Motor neuron (in vitro differentiated cells): ENCODE results near the gene RRP15. TPM values are rescaled to one million over a fixed set of nuclear protein-coding genes. Genes with fewer than 3 reads are reported as not detected.

Experiments used
- ATAC-seq, 8 experiments: fragments of 200-7000 bp; cut with Tn5 transposase; replicated peaks in 6 of 8; 2 replicates each; pipeline ENCODE4 v1.8.0; 2021; ENCODE audit warnings: mild to moderate bottlenecking in 8 of 8, moderate library complexity in 8 of 8
- H3K27ac ChIP-seq, 2 donors: fragments of 250-450 bp; sonication (Bioruptor Pico); 2 replicates each; pipeline ENCODE4 v1.9.0; 2021; ENCODE audit warnings: antibody characterized with exemption in 2 of 2, mild to moderate bottlenecking in 2 of 2, moderate library complexity in 1 of 2
- H3K4me1 ChIP-seq, 2 donors: fragments of 250-450 bp; sonication (Bioruptor Pico); replicated peaks in 1 of 2; 2 replicates each; pipeline ENCODE4 v1.6.1; 2021; ENCODE audit warnings: antibody characterized with exemption in 2 of 2, mild to moderate bottlenecking in 2 of 2, moderate library complexity in 1 of 2
- H3K4me3 ChIP-seq, 5 donors: fragments of 250-450 bp; sonication (Bioruptor Pico); 2 replicates each; pipeline ENCODE4 v1.9.0; 2021; ENCODE audit warnings: antibody characterized with exemption in 5 of 5, mild to moderate bottlenecking in 5 of 5, moderate library complexity in 4 of 5
- WGBS, 10 experiments: fragments of 450-650 bp; shearing (Covaris generic); methylation state at CpG; one replicate each; pipeline ENCODE4 v1.0.0; 2022; 5-methylcytosine and 5-hydroxymethylcytosine counted together
- in situ Hi-C, 9 experiments: fragments of 400-800 bp; cut with MboI; loops; one replicate each; pipeline ENCODE4 v1.15.0; 2021; ENCODE audit warnings: low sequenced_read_pairs in 9 of 9, low pct_unique_long_range_greater_than_20kb in 2 of 9; ENCODE audit not compliant: unreplicated experiment in 9 of 9
- total RNA-seq, 8 experiments: library from RNA; unstranded; fragments of 300-600 nt; gene quantifications; 2 replicates each; pipeline versions ENCODE4 v1.2.3 to v1.2.4, GENCODE V29; 2022

Gene RRP15
- total RNA-seq, 8 experiments from 2014 or later = 10.8 to 17.6 (median 14.5) TPM

DNA sequence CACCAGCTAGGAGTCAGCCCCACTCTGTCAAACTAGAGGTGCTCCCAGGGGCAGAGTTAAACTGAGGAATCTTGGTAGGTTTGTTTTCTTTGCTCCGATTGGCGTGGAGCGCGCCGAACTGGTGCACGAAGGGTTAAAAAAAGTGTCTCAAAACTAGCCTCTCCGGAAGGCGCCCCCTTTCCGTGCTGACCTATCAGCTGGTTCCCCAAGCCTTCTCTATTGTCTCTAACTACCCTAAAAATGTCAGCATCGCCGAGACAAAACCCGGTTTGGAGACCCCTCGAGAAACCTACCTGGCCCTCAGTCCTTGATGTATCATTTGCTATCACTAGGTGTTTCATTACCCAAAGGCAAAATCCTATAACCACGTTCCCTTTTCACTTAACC lies 62.2 kb downstream of the RRP15 start:
- ATAC-seq = peak in 2 of 8 experiments; percentile 3 to 4
- Histone ChIP-seq H3K4me1 (peaks cover 5 to 22% of the 10 kb centered on the region in 2 donors), H3K27ac (no peak overlapping the region), H3K4me3 (peak overlapping the region; percentile 49 to 62 (median 50))
- WGBS, 10 experiments = 0 to 10% (median 2%) methylated on average over 1 to 14 of the region's 14 CpGs
- in situ Hi-C loops = loop anchor here (10.0 to 25.0 kb wide), 8 partner anchors 165 to 1465 kb away; no protein-coding TSS in a partner anchor

DNA sequence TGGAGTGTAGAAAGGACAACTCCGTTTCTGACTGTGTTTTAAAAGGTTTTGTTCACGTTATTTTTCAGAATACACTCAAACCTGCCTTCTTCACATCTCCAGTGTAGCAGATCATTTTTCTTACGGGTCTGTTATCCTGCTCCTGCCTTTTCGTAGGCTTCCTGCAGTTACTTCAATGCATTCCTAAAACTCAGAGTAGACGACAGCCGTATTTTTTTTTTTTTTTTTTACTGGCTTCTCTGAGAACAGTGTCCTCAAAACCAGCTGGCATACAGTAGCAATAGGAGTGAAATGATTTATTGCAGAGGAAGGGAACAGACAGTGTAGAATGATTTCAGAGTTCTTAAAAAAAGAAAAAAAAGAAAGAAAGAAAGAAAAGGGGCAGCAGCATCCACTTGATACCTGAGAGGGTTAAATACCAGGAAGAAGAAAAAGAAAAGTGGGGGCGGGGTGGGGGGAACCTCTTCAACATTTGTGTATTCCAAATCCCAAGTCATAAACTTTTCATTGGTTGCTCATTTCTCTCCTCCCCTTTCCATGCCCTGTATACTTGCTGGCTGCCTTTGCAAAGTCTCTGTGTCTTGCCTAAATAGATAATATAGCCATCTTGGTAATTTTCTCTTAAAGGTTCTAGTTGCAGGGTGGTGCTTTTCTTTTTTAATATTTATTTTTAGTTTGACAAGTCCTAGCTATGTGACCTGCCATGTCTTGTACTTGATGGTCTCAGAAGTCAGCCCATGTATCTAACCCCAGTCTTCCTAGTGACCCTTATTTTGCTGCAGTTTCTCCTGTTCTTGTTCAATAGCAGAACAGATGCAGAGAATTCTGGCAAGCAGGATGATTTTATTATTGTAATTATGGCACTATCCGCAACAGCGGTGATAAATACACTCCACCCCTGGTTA lies 62.9 kb downstream of the RRP15 start:
- peak in 1 of 8 experiments; percentile 17 for ATAC-seq
- peaks cover 5 to 23% of the 10 kb centered on the region in 2 donors for H3K4me1 ChIP-seq
- 5 to 45% (median 22%) methylated on average over 4 to 9 of the region's 9 CpGs for WGBS, 10 experiments
- in situ Hi-C loops = loop anchor here (10.0 to 25.0 kb wide), 8 partner anchors 164 to 1464 kb away; no protein-coding TSS in a partner anchor
- peak overlapping the region; percentile 49 to 62 (median 50) for H3K4me3 ChIP-seq
- H3K27ac ChIP-seq = no peak overlapping the region

DNA sequence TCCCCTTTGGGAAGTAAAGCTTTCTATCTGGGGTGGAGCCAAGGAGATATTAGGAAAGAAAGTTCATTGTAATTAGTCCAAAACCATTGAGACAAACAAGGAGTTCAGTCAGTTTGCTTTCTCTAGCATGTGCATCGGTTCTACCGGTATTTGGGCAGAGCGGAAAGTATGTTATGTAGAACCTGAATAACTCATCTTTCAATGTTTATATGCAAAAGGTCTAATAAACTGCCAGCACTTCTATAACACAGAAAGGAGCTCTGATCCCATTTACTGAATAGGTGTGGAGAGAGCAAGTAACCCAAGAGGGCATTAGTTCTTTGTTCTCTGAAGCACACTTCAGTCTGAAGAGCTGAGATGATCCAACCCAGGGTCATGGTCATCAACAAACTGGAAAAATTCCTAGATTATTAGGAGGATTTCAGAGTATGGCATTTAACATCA lies 63.6 kb downstream of the RRP15 start:
- WGBS, 10 experiments = 36 to 89% (median 66%) methylated on average over 1 to 3 of the region's 3 CpGs; no CpG with 5 or more reads in 3 of the 10 experiments
- no peak for ATAC-seq
- H3K27ac ChIP-seq = no peak overlapping the region
- H3K4me1 ChIP-seq = peaks cover 5 to 28% of the 10 kb centered on the region in 2 donors
- in situ Hi-C loops = loop anchor here (10.0 to 25.0 kb wide), 8 partner anchors 164 to 1464 kb away; no protein-coding TSS in a partner anchor
- peak overlapping the region; percentile 49 to 62 (median 50) for H3K4me3 ChIP-seq

DNA sequence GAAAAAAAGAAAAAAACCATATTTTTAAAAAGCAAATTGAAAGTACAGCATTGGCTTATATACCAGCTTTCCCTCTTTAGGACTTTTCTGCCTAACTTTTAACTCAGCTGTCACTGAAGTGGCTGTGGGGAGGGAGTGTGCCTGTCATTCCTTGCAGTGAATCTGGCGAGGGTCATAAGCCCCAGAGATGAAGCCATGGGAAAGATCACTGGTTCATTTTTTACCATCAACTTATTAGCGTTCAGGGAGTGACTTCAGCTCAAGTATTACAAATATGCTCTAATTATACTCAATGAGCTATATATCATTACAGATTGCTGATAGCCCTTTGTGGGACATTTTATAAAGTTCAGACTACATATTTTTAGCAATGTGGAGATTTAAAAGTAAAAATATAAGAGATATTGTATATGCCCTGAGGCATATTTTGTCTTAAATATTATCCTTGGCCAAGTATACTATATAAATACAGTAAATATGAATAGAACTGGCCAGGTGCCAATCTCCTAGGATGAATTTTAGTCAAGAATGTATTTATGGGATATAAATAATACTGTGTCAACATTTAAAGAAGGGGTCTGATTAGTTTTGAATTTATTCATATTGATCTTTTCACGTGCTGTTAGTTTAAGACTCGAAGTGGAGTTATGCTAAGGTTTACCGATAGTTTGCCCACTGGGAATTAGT lies 64.4 kb downstream of the RRP15 start:
- in situ Hi-C loops = loop anchor here (10.0 to 25.0 kb wide), 8 partner anchors 163 to 1463 kb away; no protein-coding TSS in a partner anchor
- 14 to 88% (median 78%) methylated on average over 2 to 5 of the region's 5 CpGs for WGBS, 10 experiments
- Histone ChIP-seq H3K4me3 (peak overlapping the region in 4 of 5 donors; percentile 1 to 62 (median 50)), H3K27ac (no peak overlapping the region), H3K4me1 (peaks cover 5 to 36% of the 10 kb centered on the region in 2 donors)
- ATAC-seq = no peak

DNA sequence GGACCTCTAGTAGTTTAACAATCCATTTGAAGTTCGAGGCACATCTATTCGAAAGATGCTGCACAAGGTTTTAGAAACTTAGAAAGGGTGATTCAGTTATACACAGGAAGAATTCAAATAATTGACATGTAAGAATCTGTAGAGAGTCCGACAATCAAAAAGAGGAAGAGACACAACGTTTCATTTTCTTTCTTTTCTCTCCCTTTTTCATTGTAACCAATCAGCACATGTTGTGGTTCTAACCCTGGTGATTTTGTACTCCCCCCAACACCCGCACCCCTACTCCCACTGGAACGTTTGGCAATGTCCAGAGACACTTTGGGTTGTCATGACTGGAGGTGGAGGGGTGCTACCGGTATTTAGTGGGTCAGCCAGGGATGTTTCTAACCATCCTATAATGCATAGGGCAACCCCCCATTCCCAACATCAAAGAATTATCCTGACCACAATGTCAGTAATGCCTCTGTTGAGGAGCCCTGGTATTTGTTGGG lies 65.0 kb downstream of the RRP15 start:
- WGBS, 10 experiments = 53 to 100% (median 76%) methylated on average over 3 to 7 of the region's 7 CpGs; no CpG with 5 or more reads in 1 of the 10 experiments
- in situ Hi-C loops = loop anchor here in 2 of 9 experiments (25.0 kb wide), 2 partner anchors 1212 to 1312 kb away; no protein-coding TSS in a partner anchor

DNA sequence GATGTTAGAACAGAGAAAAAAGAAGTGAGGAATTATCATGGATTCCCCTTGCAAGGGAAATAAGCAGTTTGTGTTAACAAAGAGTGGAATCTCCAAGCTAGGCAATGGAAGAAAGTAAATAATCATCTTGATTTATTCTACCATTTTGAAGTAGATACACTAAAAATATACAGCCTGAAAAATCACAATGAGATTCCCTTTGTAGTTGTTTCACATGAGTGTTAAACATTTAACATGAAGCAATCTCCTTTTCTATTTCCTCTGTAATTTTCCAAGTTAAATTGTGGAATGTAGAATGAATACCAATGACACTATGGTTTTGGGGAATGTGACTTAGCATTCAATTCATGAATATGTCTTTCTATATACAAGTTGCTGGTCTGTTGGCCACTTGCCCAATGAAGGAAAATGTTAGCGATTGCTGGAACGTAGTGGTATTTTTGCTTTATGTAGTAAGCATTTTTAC lies 65.7 kb downstream of the RRP15 start:
- 0 to 100% (median 93%) methylated on average over 1 to 2 of the region's 2 CpGs for WGBS, 10 experiments
- ATAC-seq = peak in 1 of 8 experiments; percentile 4
- no peak overlapping the region for H3K27ac ChIP-seq
- in situ Hi-C loops = loop anchor here in 2 of 9 experiments (25.0 kb wide), 2 partner anchors 1211 to 1311 kb away; no protein-coding TSS in a partner anchor
- H3K4me3 ChIP-seq = peak overlapping the region in 2 of 5 donors; percentile 1 to 5
- peaks cover 9 to 50% of the 10 kb centered on the region in 2 donors for H3K4me1 ChIP-seq

More for the DNA sequence above, 65.0 kb downstream of the RRP15 start:
- no peak for ATAC-seq
- peaks cover 5 to 42% of the 10 kb centered on the region in 2 donors for H3K4me1 ChIP-seq
- H3K27ac ChIP-seq = no peak overlapping the region
- peak overlapping the region in 2 of 5 donors; percentile 6 to 8 for H3K4me3 ChIP-seq

DNA sequence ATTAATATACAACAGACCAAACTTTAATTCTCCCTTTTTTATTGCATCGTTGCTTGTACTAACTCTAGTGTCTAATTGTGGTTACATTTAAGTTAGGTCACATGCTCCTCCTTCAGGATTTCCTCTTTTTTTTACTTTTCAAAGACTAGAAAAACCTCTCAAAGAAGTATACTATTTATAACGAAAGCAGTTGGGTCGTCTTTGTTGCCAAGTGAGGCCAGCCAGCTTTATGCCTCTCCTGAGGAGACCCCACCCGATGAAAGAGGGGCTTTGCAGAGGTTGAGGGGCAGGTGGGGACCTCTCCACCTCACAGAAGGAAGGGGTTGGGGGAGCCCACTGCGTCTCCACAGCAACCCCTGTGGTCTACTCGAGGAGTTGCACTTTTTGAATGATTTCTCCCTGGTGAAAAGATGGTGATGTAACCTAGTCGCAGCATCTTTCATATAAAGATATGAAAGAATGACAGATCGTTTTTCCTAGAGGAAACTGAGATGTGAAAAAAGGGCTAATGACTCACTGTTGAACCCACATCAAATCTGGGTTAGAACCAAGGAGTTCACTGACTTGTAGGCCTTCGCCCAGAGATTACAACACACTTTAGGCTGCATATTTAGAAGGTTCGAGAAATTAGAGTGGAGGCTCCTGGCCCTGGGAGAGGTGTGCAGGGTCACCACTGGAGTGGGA lies 66.4 kb downstream of the RRP15 start:
- in situ Hi-C loops = loop anchor here in 2 of 9 experiments (25.0 kb wide), 2 partner anchors 1211 to 1311 kb away; no protein-coding TSS in a partner anchor
- peak in 7 of 8 experiments; percentile 10 to 47 (median 24) for ATAC-seq
- Histone ChIP-seq H3K4me1 (peaks cover 9 to 52% of the 10 kb centered on the region in 2 donors), H3K27ac (no peak overlapping the region), H3K4me3 (peak overlapping the region in 1 of 5 donors; percentile 1)
- 6 to 100% (median 63%) methylated on average over 1 to 9 of the region's 10 CpGs; no CpG with 5 or more reads in 1 of the 10 experiments for WGBS, 10 experiments

DNA sequence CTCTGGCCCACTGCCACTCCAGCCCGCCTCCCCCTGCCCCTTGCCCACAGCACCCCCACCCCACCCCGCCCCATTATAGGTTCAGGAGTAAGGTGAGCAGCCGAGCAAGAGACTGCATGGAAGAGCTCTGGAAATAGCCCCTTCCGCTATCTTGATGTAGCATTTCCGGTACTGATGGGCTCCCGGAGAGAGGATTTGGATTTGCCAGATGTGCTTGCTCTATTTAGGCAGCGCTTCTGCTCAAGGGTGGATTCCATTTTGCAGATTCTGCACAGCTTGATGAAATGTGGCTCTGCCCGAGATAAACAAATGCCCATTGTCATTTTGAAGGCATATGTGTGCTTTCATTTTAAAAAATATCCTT lies 67.0 kb downstream of the RRP15 start:
- no peak overlapping the region for H3K27ac ChIP-seq
- WGBS, 10 experiments = 76 to 96% (median 83%) methylated on average over 1 to 4 of the region's 8 CpGs; no CpG with 5 or more reads in 5 of the 10 experiments
- peak in 1 of 8 experiments; percentile 20 for ATAC-seq
- H3K4me3 ChIP-seq = no peak overlapping the region
- peaks cover 9 to 52% of the 10 kb centered on the region in 2 donors for H3K4me1 ChIP-seq
- in situ Hi-C loops = loop anchor here in 2 of 9 experiments (25.0 kb wide), 2 partner anchors 1210 to 1310 kb away; no protein-coding TSS in a partner anchor

DNA sequence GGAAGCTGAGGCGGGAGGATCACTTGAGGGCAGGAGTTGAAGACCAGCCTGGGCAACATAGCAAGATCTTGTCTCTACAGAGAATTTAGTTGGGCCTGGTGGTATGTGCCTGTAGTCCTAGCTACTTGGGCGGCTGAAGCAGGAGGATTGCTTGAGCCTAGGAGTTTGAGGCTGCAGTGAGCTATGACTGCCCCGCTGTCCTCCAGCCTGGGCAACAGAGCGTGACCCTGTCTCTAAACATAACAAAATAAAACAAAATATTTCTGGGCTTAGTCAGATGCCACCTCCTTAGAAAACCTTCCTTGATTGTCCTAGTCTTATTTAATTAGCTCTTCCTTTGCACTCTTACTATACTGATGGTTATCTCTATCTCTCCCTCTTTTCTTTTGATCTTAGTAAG lies 68.6 kb downstream of the RRP15 start:
- peaks cover 3 to 44% of the 10 kb centered on the region in 2 donors for H3K4me1 ChIP-seq
- no peak overlapping the region for H3K27ac ChIP-seq
- in situ Hi-C loops = loop anchor here in 2 of 9 experiments (25.0 kb wide), 2 partner anchors 1209 to 1309 kb away; no protein-coding TSS in a partner anchor
- 89 to 96% (median 91%) methylated on average over 2 to 4 of the region's 4 CpGs; no CpG with 5 or more reads in 4 of the 10 experiments for WGBS, 10 experiments
- ATAC-seq = no peak
- H3K4me3 ChIP-seq = no peak overlapping the region

DNA sequence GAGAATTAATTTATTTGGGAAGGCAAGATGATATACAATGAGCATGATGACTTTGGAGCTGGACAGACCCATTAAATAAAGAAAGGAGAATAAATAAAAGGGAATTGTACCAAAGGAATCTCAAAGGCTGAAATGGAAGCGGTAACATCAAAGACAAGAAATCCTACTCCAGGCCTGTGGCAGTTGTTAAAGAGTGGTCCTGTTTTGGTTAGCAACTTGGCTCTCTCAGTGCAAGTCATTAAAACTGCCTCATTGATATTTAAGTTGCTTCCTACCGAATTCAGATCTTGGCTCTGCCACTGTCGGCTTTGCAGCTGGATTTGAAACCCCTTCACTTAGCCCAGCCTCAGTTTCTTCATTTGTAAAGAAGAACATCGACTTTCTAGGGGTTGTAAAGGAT lies 70.2 kb downstream of the RRP15 start:
- H3K4me3 ChIP-seq = no peak overlapping the region
- 18 to 83% (median 56%) methylated on average over 1 to 4 of the region's 4 CpGs for WGBS, 10 experiments
- H3K27ac ChIP-seq = no peak overlapping the region
- peaks cover 3 to 41% of the 10 kb centered on the region in 2 donors for H3K4me1 ChIP-seq
- in situ Hi-C loops = loop anchor here in 2 of 9 experiments (25.0 kb wide), 2 partner anchors 1207 to 1307 kb away; no protein-coding TSS in a partner anchor
- no peak for ATAC-seq

DNA sequence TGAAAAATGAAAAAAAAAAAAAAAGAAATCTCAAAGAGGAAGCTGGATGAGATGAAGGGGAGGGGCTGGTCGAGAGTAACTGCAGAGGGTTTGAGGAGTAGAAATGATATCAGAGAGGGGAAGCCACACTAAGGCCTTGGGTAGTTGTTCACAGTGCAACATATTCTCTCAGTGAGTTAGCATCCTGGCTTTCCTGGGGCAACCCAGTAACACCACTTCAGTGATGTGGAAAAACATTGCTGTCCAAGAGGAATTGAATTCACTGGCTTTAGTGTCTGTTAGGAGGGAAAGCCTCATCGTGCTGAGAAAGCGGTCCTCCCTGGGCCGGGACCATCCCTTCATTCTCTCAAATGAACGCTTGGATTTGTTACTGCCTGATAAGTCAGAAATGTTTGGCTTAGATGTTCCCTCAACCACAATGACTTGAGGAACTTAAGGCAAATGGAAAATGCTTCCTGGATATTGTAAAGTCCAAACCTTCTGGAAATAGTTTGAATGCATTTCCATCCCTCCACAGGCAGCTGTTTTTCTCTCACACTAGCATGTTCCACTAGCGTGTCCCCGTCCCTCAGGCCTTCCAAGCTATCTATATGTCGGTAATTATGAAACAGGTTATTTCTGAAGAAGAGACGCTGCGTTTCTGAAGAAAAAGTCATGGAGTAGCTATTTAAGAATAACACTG lies 72.3 kb downstream of the RRP15 start:
- in situ Hi-C loops = loop anchor here in 2 of 9 experiments (25.0 kb wide), 2 partner anchors 1205 to 1305 kb away; no protein-coding TSS in a partner anchor
- H3K4me3 ChIP-seq = no peak overlapping the region
- H3K4me1 ChIP-seq = peaks cover 3 to 29% of the 10 kb centered on the region in 2 donors
- 70 to 100% (median 87%) methylated on average over 1 to 10 of the region's 10 CpGs for WGBS, 10 experiments
- H3K27ac ChIP-seq = no peak overlapping the region
- ATAC-seq = no peak
